CD4-positive, alpha-beta T cell treated with Interleukin-6 for 4 hours (primary cell): ENCODE data around the gene YOD1.
"Not testable (repeated sequence)": the region's sequence is repeated elsewhere in the genome, so short reads cannot be mapped to it uniquely, and the experiment has no call there.

Experiments used
- DNase-seq: peaks from one replicate; pipeline ENCODE4 v3.0.0-alpha.2; 2020; ENCODE audit warnings: mixed read lengths

Gene YOD1

DNA sequence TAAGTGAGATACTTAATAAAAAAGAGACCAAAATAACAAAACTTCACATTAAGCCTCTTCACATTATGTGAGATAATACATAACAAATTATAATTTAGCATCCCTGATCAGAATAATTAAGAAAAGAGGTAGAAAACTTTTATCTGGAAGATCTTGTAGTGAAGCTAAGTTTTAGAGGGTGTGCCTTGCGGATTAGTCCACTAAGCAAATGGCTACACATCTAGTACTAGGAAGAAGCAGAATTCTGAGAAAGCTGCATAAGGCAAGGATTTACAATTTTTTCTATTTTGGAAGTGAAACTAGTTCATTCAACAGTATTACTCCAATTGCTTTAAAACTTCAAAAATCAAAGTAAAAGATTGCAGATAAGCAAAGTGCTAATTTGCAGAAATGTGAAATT, 3.5 kb downstream of the YOD1 start:
- no peak for DNase-seq

- DNase-seq: no peak
Measured at GRCh38 chr1:207045453-207045852, 5.6 kb downstream of the YOD1 start.

DNA sequence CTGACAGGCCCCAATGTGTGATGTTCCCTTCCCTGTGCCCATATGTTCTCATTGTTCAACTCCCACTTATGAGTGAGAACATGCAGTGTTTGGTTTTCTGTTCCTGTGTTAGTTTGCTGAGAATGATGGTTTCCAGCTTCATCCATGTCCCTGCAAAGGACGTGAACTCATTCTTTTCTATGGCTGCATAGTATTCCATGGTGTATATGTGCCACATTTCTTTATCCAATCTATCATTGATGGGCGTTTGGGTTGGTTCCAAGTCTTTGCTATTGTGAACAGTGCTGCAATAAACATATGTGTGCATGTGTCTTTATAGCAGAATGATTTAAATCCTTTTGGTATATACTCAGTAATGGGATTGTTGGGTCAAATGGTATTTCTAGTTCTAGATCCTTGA, 9.6 kb downstream of the YOD1 start:
- DNase-seq: not testable (repeated sequence)

GRCh38 chr1:207040181-207040533, 10.9 kb downstream of the YOD1 start:
- DNase-seq: no peak

DNA sequence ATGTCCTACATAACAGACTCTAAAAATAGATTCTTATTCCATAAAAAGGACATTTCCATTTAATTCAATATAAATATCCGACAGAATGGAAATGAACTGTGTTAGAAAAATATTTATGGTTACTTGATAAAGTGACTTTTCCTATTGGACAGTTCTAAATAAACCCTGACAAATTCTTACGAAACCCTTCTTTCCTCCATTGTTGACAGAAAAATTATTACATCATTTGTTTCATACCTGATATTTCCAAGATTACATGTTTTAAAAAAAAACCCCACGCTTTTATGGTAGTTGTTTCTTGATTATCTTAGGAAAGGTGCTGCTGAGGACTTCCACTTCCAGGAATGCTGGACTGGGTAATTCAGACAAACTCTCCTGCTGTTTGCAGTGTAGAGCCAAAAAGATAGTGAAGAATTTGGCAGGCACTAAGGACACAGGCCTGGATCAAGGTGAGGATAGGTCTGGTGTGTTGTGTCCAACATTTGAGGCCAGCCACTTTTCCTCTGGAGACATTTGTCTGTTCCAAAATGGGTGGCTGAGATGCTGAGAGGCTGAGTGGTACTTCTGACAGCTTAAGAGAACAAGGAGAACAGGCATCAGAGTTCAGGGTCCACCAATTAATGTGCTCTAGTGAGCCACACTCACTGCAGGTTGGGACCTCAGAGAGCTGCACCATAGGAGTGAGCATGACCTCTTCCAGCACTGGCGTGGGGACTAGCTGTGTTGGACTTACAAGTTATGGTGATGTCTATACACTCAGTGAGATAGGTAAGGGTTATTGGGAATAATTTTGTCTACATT, 11.4 kb downstream of the YOD1 start:
- no peak for DNase-seq

DNA sequence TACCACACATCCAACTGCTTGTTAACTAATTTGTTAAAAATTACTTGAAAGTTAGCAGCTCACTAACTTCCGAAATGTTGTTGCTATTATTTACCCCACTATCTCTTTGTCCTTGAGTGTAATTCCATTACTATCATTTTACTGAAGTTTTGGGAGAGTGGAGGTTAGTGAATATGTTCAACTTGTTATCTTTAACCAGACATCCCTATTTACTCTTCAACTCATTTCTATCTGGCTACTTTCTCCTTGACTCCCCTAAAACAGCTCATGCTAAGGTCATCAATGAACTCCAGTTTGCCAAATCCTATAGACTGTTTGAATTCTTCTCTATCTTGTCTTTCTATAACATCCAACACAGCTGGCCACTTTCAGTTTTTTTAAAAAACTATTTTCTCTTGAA, 14.1 kb downstream of the YOD1 start:
- DNase-seq: no peak

DNA sequence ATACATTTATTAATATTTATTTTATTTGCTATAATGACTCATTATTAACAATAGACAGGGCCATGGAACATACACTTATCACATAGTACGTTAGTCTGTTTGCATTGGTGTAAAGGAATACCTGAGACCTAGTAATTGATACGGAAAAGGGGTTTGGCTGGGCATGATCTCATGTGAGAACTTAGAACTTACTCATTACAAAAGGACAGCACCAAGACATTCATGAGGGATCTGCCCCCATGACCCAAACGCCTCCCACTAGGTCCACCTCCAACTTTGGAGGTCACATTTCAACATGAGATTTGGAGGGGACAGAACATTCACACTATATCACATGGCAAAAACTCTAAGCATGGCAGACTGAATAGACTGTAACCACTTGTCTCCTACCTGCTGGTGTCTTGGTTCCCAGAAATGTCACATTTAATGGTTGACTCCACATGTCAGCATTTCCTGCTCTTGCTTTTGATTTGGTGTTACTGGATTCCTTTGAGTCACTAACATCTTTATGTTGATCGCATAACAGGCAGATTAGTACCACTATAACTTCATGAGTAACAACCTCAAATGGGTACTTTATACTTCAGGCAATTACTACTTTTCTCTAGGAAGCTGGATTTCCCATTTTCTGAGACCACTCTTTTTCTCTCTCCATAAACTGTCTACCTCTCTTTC, 15.0 kb downstream of the YOD1 start:
- no peak for DNase-seq

- DNase-seq: no peak
Measured at GRCh38 chr1:207034998-207035397, 16.0 kb downstream of the YOD1 start.

GRCh38 chr1:207034208-207034607, 16.8 kb downstream of the YOD1 start:
- DNase-seq: no peak

DNA sequence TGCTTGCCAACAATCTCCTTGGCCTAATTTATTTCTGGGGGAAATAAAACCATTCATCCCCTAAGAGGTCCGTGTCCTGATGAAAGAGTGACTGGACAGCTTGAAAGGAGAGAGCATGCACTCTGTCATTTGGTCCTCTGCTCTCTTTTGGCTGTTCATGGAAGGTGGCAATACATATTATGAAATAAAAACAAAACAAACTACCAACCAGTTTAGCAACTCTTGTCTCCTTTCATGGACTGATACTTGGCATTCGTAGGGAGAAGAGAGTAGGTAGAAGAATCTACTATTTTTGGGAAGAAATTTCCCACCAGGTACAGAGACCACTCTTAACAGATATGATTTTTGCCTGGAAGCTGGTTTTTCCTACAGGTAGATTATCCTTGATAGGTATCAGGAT, 17.7 kb downstream of the YOD1 start:
- DNase-seq: no peak

GRCh38 chr1:207032528-207033017, 18.4 kb downstream of the YOD1 start, which contains the start of gene C1orf116:
C1orf116 (minus strand) TSS chr1:207032756; CDS start chr1:207027598, 5,158 bp downstream.
- DNase-seq: no peak

DNA sequence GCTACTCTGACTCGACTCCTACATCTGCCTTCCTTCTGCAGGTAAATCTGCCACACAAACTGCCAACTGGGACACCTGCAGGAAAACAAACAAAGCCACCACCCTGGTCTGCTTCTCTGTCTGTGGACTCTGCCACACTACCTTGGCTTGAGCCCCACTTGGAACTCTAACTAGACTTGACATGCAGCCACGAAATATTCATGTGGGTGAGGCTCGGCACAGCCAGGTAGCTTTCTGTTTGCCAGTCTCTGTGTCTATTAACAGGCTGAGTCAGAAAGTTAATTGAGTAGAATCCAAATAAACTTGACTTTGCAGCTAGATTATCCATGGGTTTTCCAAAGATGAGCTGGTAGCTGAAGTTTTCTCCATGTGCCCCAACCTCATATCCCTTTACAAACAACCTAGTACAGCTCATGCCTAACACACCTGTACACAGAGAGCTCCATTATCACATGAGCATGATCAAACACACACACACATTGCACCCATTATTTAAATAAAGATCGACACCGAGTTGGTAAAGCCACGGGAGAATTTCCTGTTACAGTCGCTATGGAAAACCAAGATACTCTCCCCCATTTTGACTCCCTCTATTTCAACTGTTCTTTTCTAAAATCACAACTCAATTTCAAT, 19.3 kb downstream of the YOD1 start:
- no peak for DNase-seq

DNA sequence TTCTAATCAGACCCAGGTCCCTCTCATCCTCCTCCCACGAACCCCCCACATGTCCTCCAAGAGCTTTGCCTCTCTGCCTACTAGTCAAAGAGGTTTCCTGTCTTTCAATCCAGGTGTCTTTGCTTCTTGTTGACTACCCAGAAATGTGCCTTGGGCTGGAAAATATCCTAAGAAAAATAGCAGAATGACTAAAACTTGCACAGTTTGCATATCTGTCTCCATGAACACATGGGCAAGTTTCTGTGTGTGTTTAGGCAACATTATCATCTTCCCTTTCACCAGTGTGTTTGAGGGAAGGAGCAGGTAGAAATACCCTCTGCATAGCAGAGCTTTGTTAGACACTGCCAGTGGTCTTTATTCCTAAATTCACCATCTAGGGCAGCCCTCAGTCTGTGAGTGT, 20.0 kb downstream of the YOD1 start:
- DNase-seq: no peak

DNA sequence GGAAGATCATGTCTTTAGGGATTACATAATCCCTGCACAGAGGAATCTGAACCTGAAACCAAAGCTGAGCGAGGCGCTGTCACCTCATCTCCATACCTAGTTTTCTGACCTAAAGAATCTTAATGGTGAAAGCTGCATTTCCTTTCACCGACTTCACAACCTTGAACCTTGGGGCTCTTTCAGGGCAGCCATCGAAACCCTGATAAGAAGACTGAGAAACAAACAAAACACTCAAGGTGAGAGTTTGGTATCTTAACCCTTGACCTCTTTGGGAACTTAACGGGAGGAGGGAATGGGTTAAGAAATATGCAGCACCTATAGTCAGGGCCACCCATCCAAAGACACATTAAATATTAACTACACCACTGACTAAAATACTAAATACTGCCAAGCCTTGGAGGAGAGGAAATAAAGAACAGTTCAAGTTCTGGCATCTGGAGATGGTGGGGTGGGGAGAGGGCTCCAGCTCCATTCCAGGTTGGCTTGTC, 20.4 kb downstream of the YOD1 start:
- no peak for DNase-seq

DNA sequence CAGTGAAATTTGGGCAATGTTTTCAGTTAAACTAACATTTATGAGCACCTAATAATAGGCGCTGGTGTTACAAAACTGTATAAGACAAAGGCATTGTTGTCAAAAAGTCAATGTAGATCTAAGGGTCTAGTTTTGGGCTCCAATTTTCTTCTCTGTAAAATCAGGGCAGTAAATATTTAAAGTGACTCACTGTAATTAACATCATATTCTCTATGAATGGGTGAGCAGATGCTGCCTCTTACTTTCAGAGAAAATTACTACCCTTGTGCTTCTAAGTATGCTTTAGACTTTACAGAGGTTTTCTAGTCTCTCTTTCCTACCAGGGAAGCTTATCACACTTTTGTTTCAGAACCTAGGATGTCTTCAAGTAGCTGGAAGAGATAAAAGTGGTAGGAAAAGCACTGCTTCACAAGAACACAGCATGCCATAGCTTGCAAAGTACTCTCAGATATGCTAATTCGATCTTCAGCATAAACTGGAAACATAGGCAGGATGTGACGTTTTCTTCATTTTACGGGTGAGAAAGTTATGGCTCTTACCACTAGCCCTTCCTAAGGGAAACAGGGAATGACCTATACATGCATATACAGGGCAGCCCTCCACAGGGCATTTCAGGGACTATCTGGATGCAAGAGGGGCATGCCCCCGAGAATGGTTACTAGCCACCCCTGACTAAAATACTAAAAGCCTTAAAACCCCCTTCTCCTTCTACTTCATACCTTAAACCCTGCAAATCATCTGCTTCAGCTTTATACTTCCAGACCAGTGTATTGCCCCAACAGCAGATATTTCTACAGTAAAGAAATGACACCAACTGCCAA, 21.1 kb downstream of the YOD1 start:
- no peak for DNase-seq

- no peak for DNase-seq
Measured at GRCh38 chr1:207028884-207029650, 21.9 kb downstream of the YOD1 start.

- no peak for DNase-seq
Measured at GRCh38 chr1:207027921-207028320, 23.1 kb downstream of the YOD1 start.

DNA sequence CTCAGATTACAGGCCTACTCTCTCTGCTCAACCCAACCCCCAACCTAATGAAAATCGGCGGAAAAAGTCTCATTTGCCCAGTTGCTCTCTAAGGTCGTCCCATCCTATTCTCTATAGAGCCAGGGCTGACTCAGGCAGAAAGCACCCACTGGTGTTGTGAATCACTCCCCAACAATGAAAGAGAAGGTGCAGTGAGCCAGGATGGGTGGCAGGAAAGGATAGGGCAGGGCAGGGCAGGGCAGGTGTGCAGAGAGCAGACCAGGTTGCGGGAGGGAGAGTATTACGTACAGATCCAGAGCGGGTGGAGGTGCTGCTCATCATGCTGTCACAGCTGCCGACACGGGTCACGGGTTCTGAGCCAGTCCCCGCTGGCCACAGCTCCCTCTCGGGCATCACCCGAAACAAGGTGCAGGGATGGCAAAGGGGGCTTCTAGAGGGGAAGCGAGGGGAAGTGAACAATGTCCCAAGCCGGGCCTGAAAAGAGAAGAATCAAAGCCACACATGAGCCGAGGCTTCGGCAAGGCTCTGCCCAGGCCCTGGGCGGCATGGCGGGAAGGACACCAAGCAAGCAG, 23.7 kb downstream of the YOD1 start:
- DNase-seq: no peak

DNA sequence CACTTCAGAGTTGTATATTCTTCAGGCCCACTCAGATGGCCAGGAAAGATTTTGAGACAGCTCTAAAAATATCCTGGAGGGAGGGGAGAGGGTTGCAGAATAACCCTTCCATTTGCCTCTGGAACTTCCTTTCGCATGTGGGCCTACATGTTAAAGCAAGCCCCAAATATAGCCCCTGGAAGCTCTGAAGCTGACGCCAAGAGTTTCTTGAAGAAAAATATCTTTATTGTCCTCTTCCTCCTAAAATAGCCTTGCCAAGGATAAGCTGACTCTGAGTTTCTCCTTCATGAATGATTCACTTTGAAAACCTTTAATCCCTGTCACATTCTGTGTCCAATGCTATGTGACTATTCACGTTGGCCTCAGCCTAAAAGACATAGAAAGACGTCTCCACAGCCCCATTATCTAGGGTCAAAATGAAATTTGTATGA, 24.9 kb downstream of the YOD1 start:
- no peak for DNase-seq

- DNase-seq: no peak
Measured at GRCh38 chr1:207025146-207025880, 25.7 kb downstream of the YOD1 start.
